Fibroblast of villous mesenchyme (primary cell): ENCODE data around the gene PIGBOS1. TPM values are rescaled to one million over a fixed set of nuclear protein-coding genes. Genes with fewer than 3 reads are reported as not detected.

ENCODE experiments used
- DNase-seq: peaks from one replicate; pipeline ENCODE4 v3.0.0-alpha.2; 2010; ENCODE audit warnings: low read depth
- H3K4me3 ChIP-seq: 2 replicates; pipeline ENCODE4 v1.5.1; 2011; ENCODE audit warnings: low read depth, mild to moderate bottlenecking, low read length
- total RNA-seq: library from RNA; depleted of rRNA; stranded (reverse); fragments of >200 nt; gene quantifications from 2 replicates; pipeline ENCODE4 v1.2.3, GENCODE V29; 2012
- TF ChIP-seq, protein P1 (sequence below): IDR thresholded peaks from 2 replicates; pipeline ENCODE4 v1.5.1; 2012; ENCODE audit warnings: low read depth, mild to moderate bottlenecking, low read length; ENCODE audit not compliant: insufficient read depth

The PIGBOS1 gene
- total RNA-seq, 1 donor: 7.3 TPM

DNA sequence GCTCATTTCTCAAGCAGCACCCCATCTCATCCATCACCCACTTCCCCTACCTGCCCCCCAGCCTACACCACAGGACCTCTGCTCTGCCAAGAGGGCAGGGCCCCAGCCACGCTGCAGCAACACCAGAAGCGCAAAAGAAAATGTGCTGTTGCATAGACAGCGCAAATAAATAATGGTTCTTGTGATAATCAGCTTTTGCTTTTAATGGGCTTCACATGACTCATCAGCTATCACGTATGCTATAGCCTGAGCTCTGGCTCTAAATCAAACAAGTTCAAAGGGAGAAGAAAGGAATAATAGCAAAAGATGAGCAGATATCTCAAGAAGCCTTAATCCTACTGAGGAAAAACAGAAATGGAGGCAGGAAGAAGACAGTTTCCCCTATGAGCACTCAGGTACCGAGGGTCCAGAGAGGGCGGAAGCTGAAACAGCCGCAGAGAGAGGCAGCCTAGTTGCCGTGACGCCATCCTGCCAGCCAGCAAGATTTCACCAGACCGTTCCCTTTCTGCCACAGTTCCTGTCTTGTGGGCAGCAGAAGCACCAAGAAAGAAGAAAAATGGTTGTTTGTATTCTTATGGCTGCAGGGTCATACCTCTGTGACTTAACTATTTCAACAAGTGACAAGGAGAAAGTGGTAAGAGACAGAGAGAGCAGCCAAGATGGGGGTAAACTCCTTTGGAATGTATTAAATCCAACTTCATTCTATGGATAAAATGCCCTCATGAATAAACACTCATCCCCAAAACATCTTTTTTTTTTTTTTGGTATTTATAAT lies 51.3 kb downstream of the PIGBOS1 start:
- H3K4me3 ChIP-seq: peak overlapping the region; percentile 21
- TF ChIP-seq, protein P1, sequence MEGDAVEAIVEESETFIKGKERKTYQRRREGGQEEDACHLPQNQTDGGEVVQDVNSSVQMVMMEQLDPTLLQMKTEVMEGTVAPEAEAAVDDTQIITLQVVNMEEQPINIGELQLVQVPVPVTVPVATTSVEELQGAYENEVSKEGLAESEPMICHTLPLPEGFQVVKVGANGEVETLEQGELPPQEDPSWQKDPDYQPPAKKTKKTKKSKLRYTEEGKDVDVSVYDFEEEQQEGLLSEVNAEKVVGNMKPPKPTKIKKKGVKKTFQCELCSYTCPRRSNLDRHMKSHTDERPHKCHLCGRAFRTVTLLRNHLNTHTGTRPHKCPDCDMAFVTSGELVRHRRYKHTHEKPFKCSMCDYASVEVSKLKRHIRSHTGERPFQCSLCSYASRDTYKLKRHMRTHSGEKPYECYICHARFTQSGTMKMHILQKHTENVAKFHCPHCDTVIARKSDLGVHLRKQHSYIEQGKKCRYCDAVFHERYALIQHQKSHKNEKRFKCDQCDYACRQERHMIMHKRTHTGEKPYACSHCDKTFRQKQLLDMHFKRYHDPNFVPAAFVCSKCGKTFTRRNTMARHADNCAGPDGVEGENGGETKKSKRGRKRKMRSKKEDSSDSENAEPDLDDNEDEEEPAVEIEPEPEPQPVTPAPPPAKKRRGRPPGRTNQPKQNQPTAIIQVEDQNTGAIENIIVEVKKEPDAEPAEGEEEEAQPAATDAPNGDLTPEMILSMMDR: no peak
- DNase-seq: peak; percentile 95

Other genes starting within 250 kb of the PIGBOS1 start
- gene RSL24D1, start 122.2 kb downstream of the PIGBOS1 start, total RNA-seq: 82.1 and 84.2 TPM in 2 replicates
- 7.8 and 8.4 TPM in 2 replicates for gene RAB27A, start 29.3 kb downstream of the PIGBOS1 start, total RNA-seq
- gene PIGB, start 99 bp upstream of the PIGBOS1 start, total RNA-seq: 12.2 and 20.3 TPM in 2 replicates
- 37.7 and 42.3 TPM in 2 replicates for gene CCPG1, start 89.2 kb upstream of the PIGBOS1 start, total RNA-seq
- gene PIERCE2, start 89.4 kb upstream of the PIGBOS1 start, total RNA-seq: 1.3 TPM in 2 replicates
- gene DNAAF4, start 189.1 kb upstream of the PIGBOS1 start, total RNA-seq: 0.64 and 1.3 TPM in 2 replicates